ENCODE data around the gene PGRMC2. TPM values are rescaled to one million over a fixed set of nuclear protein-coding genes. Genes with fewer than 3 reads are reported as not detected.

The PGRMC2 gene
- total RNA-seq, 1 experiment from 2014 or later: 9.7 TPM

GRCh38 chr4:128234836-128235235 lies 52.8 kb downstream of the PGRMC2 start:
- no peak for DNase-seq
- H3K4me3 ChIP-seq (ENCODE audit: insufficient read depth, low read depth, low read length): no peak overlapping the region
- H3K36me3 ChIP-seq (replicated peaks; ENCODE audit: control insufficient read depth, insufficient read depth, low read length): no peaks in the 10 kb centered on the region
- no peaks in the 10 kb centered on the region for H3K27me3 ChIP-seq (ENCODE audit: control insufficient read depth, insufficient read depth, low read length)

GRCh38 chr4:128232719-128233118 lies 54.9 kb downstream of the PGRMC2 start:
- H3K36me3 ChIP-seq (replicated peaks; ENCODE audit: control insufficient read depth, insufficient read depth, low read length): no peaks in the 10 kb centered on the region
- no peaks in the 10 kb centered on the region for H3K27me3 ChIP-seq (ENCODE audit: control insufficient read depth, insufficient read depth, low read length)
- DNase-seq: no peak
- H3K4me3 ChIP-seq (ENCODE audit: insufficient read depth, low read depth, low read length): no peak overlapping the region

GRCh38 chr4:128228845-128229795 lies 58.5 kb downstream of the PGRMC2 start:
- no peaks in the 10 kb centered on the region for H3K27me3 ChIP-seq (ENCODE audit: control insufficient read depth, insufficient read depth, low read length)
- no peak overlapping the region for H3K4me3 ChIP-seq (ENCODE audit: insufficient read depth, low read depth, low read length)
- H3K36me3 ChIP-seq (replicated peaks; ENCODE audit: control insufficient read depth, insufficient read depth, low read length): no peaks in the 10 kb centered on the region
- no peak for DNase-seq

- Histone ChIP-seq H3K27me3 (ENCODE audit: control insufficient read depth, insufficient read depth, low read length) (no peaks in the 10 kb centered on the region), H3K4me3 (ENCODE audit: insufficient read depth, low read depth, low read length) (no peak overlapping the region), H3K36me3 (replicated peaks; ENCODE audit: control insufficient read depth, insufficient read depth, low read length) (no peaks in the 10 kb centered on the region)
- DNase-seq: no peak
Observed at GRCh38 chr4:128227991-128228571, 59.5 kb downstream of the PGRMC2 start.

- Histone ChIP-seq H3K27me3 (ENCODE audit: control insufficient read depth, insufficient read depth, low read length) (no peaks in the 10 kb centered on the region), H3K36me3 (replicated peaks; ENCODE audit: control insufficient read depth, insufficient read depth, low read length) (no peaks in the 10 kb centered on the region), H3K4me3 (ENCODE audit: insufficient read depth, low read depth, low read length) (no peak overlapping the region)
- no peak for DNase-seq
Observed at GRCh38 chr4:128225148-128225547, 62.5 kb downstream of the PGRMC2 start.

- Histone ChIP-seq H3K36me3 (replicated peaks; ENCODE audit: control insufficient read depth, insufficient read depth, low read length) (no peaks in the 10 kb centered on the region), H3K27me3 (ENCODE audit: control insufficient read depth, insufficient read depth, low read length) (no peaks in the 10 kb centered on the region), H3K4me3 (ENCODE audit: insufficient read depth, low read depth, low read length) (no peak overlapping the region)
- no peak for DNase-seq
Observed at GRCh38 chr4:128221586-128221985, 66.0 kb downstream of the PGRMC2 start.

- no peaks in the 10 kb centered on the region for H3K36me3 ChIP-seq (replicated peaks; ENCODE audit: control insufficient read depth, insufficient read depth, low read length)
- no peaks in the 10 kb centered on the region for H3K27me3 ChIP-seq (ENCODE audit: control insufficient read depth, insufficient read depth, low read length)
- no peak overlapping the region for H3K4me3 ChIP-seq (ENCODE audit: insufficient read depth, low read depth, low read length)
- DNase-seq: peak; percentile 15
Observed at GRCh38 chr4:128220286-128221235, 67.1 kb downstream of the PGRMC2 start.

Other genes with a start within 250 kb of the PGRMC2 start
- gene LARP1B, start 226.5 kb downstream of the PGRMC2 start, total RNA-seq (2014; rRNA removed; shearing (Covaris generic)): 20.7 and 34.1 TPM in 2 replicates

Data from H7 (cell line).